HepG2 (cell line): ENCODE data around the gene HSD17B8. TPM values are rescaled to one million over a fixed set of nuclear protein-coding genes. Genes with fewer than 3 reads are reported as not detected.

Experiments used
- AHR ChIP-seq: IDR thresholded peaks from 2 replicates; pipeline ENCODE4 v1.6.1; 2018; ENCODE audit warnings: missing genetic modification reagents, missing compliant biosample characterization
- ARHGAP35 ChIP-seq: sonication (generic); formaldehyde crosslinking; IDR thresholded peaks from 2 replicates; pipeline ENCODE4 v1.9.0; 2022; ENCODE audit warnings: mild to moderate bottlenecking, inconsistent platforms, moderate library complexity, missing genetic modification reagents, borderline replicate concordance
- ATM ChIP-seq: fragments of 450-650 bp; IDR thresholded peaks from 2 replicates; pipeline ENCODE4 v1.7.1; 2017; ENCODE audit warnings: mild to moderate bottlenecking, borderline replicate concordance
- FOXC1 ChIP-seq: sonication (generic); formaldehyde crosslinking; IDR thresholded peaks from 2 replicates; pipeline ENCODE4 v1.8.0; 2022; ENCODE audit warnings: mild to moderate bottlenecking, missing genetic modification reagents, borderline replicate concordance
- HNRNPH1 ChIP-seq: fragments of 200-400 bp; formaldehyde crosslinking; optimal IDR thresholded peaks from 2 replicates; pipeline ENCODE3; 2017; ENCODE audit warnings: mild to moderate bottlenecking, low read depth, low read length
- KAT7 ChIP-seq: IDR thresholded peaks from 2 replicates; pipeline ENCODE4 v1.6.1; 2018; ENCODE audit warnings: borderline replicate concordance, missing compliant biosample characterization
- MAF1 ChIP-seq: sonication (generic); formaldehyde crosslinking; IDR thresholded peaks from 2 replicates; pipeline ENCODE4 v1.5.0; 2020; ENCODE audit warnings: missing genetic modification reagents, borderline replicate concordance
- NCOA5 ChIP-seq: sonication (generic); formaldehyde crosslinking; IDR thresholded peaks from 2 replicates; pipeline ENCODE4 v1.4.0; 2020; ENCODE audit warnings: missing genetic modification reagents
- PLRG1 ChIP-seq: fragments of 450-650 bp; conservative IDR thresholded peaks from 2 replicates; pipeline ENCODE4 v1.6.1; 2016
- SPEN ChIP-seq: sonication (generic); formaldehyde crosslinking; IDR thresholded peaks from 2 replicates; pipeline ENCODE4 v1.5.1; 2020; ENCODE audit warnings: low read depth, mild to moderate bottlenecking, missing genetic modification reagents
- ZNF232 ChIP-seq: sonication (generic); formaldehyde crosslinking; IDR thresholded peaks from 2 replicates; pipeline ENCODE4 v1.4.0; 2020; ENCODE audit warnings: missing genetic modification reagents, borderline replicate concordance
- ZNF333 ChIP-seq: sonication (generic); formaldehyde crosslinking; IDR thresholded peaks from 2 replicates; pipeline ENCODE4 v1.4.0; 2020; ENCODE audit warnings: mild to moderate bottlenecking, missing genetic modification reagents, borderline replicate concordance
- ZNF431 ChIP-seq: sonication (generic); formaldehyde crosslinking; IDR thresholded peaks from 2 replicates; pipeline ENCODE4 v1.9.0; 2022; ENCODE audit warnings: missing genetic modification reagents, low read depth, mild to moderate bottlenecking, borderline replicate concordance
- ZNF432 ChIP-seq: sonication (generic); formaldehyde crosslinking; IDR thresholded peaks from 2 replicates; pipeline ENCODE4 v1.5.0; 2020; ENCODE audit warnings: missing genetic modification reagents, mild to moderate bottlenecking, borderline replicate concordance
- ZNF451 ChIP-seq: sonication (generic); formaldehyde crosslinking; IDR thresholded peaks from 2 replicates; pipeline ENCODE4 v1.5.0; 2020; ENCODE audit warnings: mild to moderate bottlenecking, missing genetic modification reagents
- ZNF616 ChIP-seq: sonication (generic); formaldehyde crosslinking; IDR thresholded peaks from 2 replicates; pipeline ENCODE4 v1.5.0; 2020; ENCODE audit warnings: low read depth, mild to moderate bottlenecking, missing genetic modification reagents
- ZNF644 ChIP-seq: IDR thresholded peaks from 2 replicates; pipeline ENCODE4 v1.6.1; 2016; ENCODE audit warnings: low read depth
- polyA plus RNA-seq, 8 experiments: library from polyadenylated mRNA; depleted of rRNA in 3 of 8; stranded (reverse) in 7 of 8; unstranded in 1 of 8; fragments of >200 nt; fragmentation: Illumina TruSeq in 4 of 8; extraction: Trizol in 4 of 8; gene quantifications; 2 replicates each; pipeline versions ENCODE4 v1.2.1 to v1.2.3, GENCODE V29; 2011 to 2016; ENCODE audit warnings: low read depth in 4 of 8, missing spikeins in 1 of 8, mixed read lengths in 1 of 8; ENCODE audit not compliant: insufficient read depth in 1 of 8
- total RNA-seq, 5 experiments: library from RNA; depleted of rRNA; stranded (reverse); fragments of >200 nt; fragmentation: Illumina TruSeq; extraction: Trizol; gene quantifications; 2 replicates each; pipeline ENCODE4 v1.2.3, GENCODE V29; 2016; ENCODE audit warnings: low read depth in 1 of 5
- TF ChIP-seq, protein P1 (sequence below): sonication (generic); formaldehyde crosslinking; IDR thresholded peaks from 2 replicates; pipeline ENCODE4 v1.8.0; 2022; ENCODE audit warnings: low read depth, missing genetic modification reagents
- TF ChIP-seq, protein P2 (sequence below): sonication (generic); formaldehyde crosslinking; IDR thresholded peaks from 2 replicates; pipeline ENCODE4 v1.5.0; 2020; ENCODE audit warnings: mild to moderate bottlenecking, missing genetic modification reagents
- TF ChIP-seq, protein P3 (sequence below): IDR thresholded peaks from 2 replicates; pipeline ENCODE4 v1.6.1; 2016
- TF ChIP-seq, protein P4 (sequence below): sonication (generic); formaldehyde crosslinking; IDR thresholded peaks from 2 replicates; pipeline ENCODE4 v1.4.0; 2020; ENCODE audit warnings: missing genetic modification reagents
- TF ChIP-seq, protein P5 (sequence below): sonication (generic); formaldehyde crosslinking; IDR thresholded peaks from 2 replicates; pipeline ENCODE4 v1.5.0; 2020; ENCODE audit warnings: missing genetic modification reagents, mild to moderate bottlenecking, borderline replicate concordance

Gene HSD17B8
- total and polyA plus RNA-seq, 2 of the 13 experiments (the other 11 are each of a cell fraction or from before 2014, with no cell fraction given), result 12.6 to 20.1 TPM

DNA sequence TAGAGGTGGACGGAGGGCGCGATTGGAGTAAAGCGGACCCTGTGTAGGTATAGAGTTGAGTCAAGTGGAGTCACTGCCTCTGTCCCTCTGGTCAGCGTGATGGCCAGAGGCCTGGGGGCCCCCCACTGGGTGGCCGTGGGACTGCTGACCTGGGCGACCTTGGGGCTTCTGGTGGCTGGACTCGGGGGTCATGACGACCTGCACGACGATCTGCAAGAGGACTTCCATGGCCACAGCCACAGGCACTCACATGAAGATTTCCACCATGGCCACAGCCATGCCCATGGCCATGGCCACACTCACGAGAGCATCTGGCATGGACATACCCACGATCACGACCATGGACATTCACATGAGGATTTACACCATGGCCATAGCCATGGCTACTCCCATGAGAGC, 3.3 kb upstream of the HSD17B8 start (continued):
- TF ChIP-seq, protein P1, sequence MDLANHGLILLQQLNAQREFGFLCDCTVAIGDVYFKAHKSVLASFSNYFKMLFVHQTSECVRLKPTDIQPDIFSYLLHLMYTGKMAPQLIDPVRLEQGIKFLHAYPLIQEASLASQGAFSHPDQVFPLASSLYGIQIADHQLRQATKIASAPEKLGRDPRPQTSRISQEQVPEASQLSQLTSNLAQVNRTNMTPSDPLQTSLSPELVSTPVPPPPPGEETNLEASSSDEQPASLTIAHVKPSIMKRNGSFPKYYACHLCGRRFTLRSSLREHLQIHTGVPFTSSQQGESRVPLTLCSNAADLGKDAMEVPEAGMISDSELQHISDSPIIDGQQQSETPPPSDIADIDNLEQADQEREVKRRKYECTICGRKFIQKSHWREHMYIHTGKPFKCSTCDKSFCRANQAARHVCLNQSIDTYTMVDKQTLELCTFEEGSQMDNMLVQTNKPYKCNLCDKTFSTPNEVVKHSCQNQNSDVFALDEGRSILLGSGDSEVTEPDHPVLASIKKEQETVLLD (CRISPR knock-in tag), result no peak
- no peak for TF ChIP-seq ZNF644 (CRISPR knock-in tag)
- no peak for TF ChIP-seq ZNF451 (CRISPR knock-in tag)
- TF ChIP-seq, protein P2, sequence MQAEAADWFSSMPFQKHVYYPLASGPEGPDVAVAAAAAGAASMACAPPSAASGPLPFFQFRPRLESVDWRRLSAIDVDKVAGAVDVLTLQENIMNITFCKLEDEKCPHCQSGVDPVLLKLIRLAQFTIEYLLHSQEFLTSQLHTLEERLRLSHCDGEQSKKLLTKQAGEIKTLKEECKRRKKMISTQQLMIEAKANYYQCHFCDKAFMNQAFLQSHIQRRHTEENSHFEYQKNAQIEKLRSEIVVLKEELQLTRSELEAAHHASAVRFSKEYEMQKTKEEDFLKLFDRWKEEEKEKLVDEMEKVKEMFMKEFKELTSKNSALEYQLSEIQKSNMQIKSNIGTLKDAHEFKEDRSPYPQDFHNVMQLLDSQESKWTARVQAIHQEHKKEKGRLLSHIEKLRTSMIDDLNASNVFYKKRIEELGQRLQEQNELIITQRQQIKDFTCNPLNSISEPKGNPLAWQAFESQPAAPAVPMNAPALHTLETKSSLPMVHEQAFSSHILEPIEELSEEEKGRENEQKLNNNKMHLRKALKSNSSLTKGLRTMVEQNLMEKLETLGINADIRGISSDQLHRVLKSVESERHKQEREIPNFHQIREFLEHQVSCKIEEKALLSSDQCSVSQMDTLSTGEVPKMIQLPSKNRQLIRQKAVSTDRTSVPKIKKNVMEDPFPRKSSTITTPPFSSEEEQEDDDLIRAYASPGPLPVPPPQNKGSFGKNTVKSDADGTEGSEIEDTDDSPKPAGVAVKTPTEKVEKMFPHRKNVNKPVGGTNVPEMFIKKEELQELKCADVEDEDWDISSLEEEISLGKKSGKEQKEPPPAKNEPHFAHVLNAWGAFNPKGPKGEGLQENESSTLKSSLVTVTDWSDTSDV, result no peak
- no peak; the same call in 1 of the 2 replicates for TF ChIP-seq ZNF232 (CRISPR knock-in tag)
- TF ChIP-seq ZNF333 (CRISPR knock-in tag), result no peak
- TF ChIP-seq, protein P3, sequence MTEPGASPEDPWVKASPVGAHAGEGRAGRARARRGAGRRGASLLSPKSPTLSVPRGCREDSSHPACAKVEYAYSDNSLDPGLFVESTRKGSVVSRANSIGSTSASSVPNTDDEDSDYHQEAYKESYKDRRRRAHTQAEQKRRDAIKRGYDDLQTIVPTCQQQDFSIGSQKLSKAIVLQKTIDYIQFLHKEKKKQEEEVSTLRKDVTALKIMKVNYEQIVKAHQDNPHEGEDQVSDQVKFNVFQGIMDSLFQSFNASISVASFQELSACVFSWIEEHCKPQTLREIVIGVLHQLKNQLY (CRISPR knock-in tag), result no peak
- TF ChIP-seq AHR, result no peak
- TF ChIP-seq HNRNPH1, result peak; percentile 24
- 0 out of 2 replicates have a peak, but pooled peaks have one; percentile 25 for TF ChIP-seq ZNF616 (CRISPR knock-in tag)
- TF ChIP-seq FOXC1, result no peak
- TF ChIP-seq ARHGAP35 (CRISPR knock-in tag), result no peak
- no peak for TF ChIP-seq SPEN (CRISPR knock-in tag)
- TF ChIP-seq ZNF432, result no peak
- TF ChIP-seq ATM, result no peak
- TF ChIP-seq, protein P4, sequence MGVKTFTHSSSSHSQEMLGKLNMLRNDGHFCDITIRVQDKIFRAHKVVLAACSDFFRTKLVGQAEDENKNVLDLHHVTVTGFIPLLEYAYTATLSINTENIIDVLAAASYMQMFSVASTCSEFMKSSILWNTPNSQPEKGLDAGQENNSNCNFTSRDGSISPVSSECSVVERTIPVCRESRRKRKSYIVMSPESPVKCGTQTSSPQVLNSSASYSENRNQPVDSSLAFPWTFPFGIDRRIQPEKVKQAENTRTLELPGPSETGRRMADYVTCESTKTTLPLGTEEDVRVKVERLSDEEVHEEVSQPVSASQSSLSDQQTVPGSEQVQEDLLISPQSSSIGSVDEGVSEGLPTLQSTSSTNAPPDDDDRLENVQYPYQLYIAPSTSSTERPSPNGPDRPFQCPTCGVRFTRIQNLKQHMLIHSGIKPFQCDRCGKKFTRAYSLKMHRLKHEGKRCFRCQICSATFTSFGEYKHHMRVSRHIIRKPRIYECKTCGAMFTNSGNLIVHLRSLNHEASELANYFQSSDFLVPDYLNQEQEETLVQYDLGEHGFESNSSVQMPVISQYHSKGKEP, result no peak
- 0 out of 2 replicates have a peak, but pooled peaks have one; percentile 23 for TF ChIP-seq ZNF431 (CRISPR knock-in tag)
- no peak for TF ChIP-seq PLRG1
- TF ChIP-seq MAF1 (CRISPR knock-in tag), result 0 out of 2 replicates have a peak, but pooled peaks have one; percentile 46
- TF ChIP-seq NCOA5 (CRISPR knock-in tag), result no peak
- TF ChIP-seq, protein P5, sequence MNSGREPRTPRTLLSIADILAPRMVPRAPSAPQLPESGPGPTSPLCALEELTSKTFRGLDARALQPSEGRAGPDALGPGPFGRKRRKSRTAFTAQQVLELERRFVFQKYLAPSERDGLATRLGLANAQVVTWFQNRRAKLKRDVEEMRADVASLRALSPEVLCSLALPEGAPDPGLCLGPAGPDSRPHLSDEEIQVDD (CRISPR knock-in tag), result 0 out of 2 replicates have a peak, but pooled peaks have one; percentile 42
- TF ChIP-seq KAT7 (CRISPR knock-in tag), result peak; percentile 30; the same call in 1 of the 2 replicates
